Measurements from ENCODE around the gene EEFSEC. TPM values are rescaled to one million over a fixed set of nuclear protein-coding genes. Genes with fewer than 3 reads are reported as not detected.

EEFSEC gene
- total RNA-seq, 1 donor from 2014 or later = 15.3 TPM

- no peak overlapping the region for H3K4me3 ChIP-seq
- H3K9me3 ChIP-seq = no peaks in the 10 kb centered on the region
- DNase-seq = no peak
- intact Hi-C loops (cut with DNase I) = loop anchor here (10.0 kb wide), 1 partner anchor 182 kb away; no protein-coding TSS in a partner anchor
- TF ChIP-seq CTCF (IDR thresholded peaks at IDR 0.05) = no peak
- H3K4me1 ChIP-seq = no peaks in the 10 kb centered on the region
- no peaks in the 10 kb centered on the region for H3K36me3 ChIP-seq
- no peak for ATAC-seq
- H3K27me3 ChIP-seq = peaks cover 13% of the 10 kb centered on the region
- H3K27ac ChIP-seq = no peak overlapping the region
Measured at GRCh38 chr3:128422762-128423524, 269.7 kb downstream of the EEFSEC start.

- intact Hi-C loops (cut with DNase I) = loop anchor here (10.0 kb wide), 1 partner anchor 181 kb away; no protein-coding TSS in a partner anchor
Measured at GRCh38 chr3:128423525-128424147, 270.4 kb downstream of the EEFSEC start.

GRCh38 chr3:128424508-128425069, 271.3 kb downstream of the EEFSEC start:
- no peak for TF ChIP-seq CTCF (IDR thresholded peaks at IDR 0.05)
- Histone ChIP-seq H3K27me3 (peaks cover 15% of the 10 kb centered on the region), H3K4me3 (no peak overlapping the region), H3K27ac (no peak overlapping the region), H3K9me3 (no peaks in the 10 kb centered on the region), H3K4me1 (no peaks in the 10 kb centered on the region), H3K36me3 (no peaks in the 10 kb centered on the region)
- intact Hi-C loops (cut with DNase I) = loop anchor here (10.0 kb wide), 1 partner anchor 180 kb away; no protein-coding TSS in a partner anchor
- DNase-seq (no peak), ATAC-seq (no peak)

More at GRCh38 chr3:128423525-128424147, 270.4 kb downstream of the EEFSEC start:
- H3K4me3 ChIP-seq = no peak overlapping the region
- no peaks in the 10 kb centered on the region for H3K9me3 ChIP-seq
- DNase-seq = no peak
- no peak overlapping the region for H3K27ac ChIP-seq
- no peaks in the 10 kb centered on the region for H3K4me1 ChIP-seq
- H3K27me3 ChIP-seq = peaks cover 15% of the 10 kb centered on the region
- no peak for ATAC-seq
- TF ChIP-seq CTCF (IDR thresholded peaks at IDR 0.05) = no peak
- H3K36me3 ChIP-seq = no peaks in the 10 kb centered on the region

GRCh38 chr3:128425142-128425845, 272.0 kb downstream of the EEFSEC start:
- intact Hi-C loops (cut with DNase I) = loop anchor here (10.0 kb wide), 1 partner anchor 180 kb away; no protein-coding TSS in a partner anchor
- Histone ChIP-seq H3K36me3 (no peaks in the 10 kb centered on the region), H3K4me3 (no peak overlapping the region), H3K9me3 (no peaks in the 10 kb centered on the region), H3K27me3 (peaks cover 21% of the 10 kb centered on the region), H3K27ac (no peak overlapping the region), H3K4me1 (no peaks in the 10 kb centered on the region)
- no peak for DNase-seq
- no peak for ATAC-seq
- no peak for TF ChIP-seq CTCF (IDR thresholded peaks at IDR 0.05)

DNA sequence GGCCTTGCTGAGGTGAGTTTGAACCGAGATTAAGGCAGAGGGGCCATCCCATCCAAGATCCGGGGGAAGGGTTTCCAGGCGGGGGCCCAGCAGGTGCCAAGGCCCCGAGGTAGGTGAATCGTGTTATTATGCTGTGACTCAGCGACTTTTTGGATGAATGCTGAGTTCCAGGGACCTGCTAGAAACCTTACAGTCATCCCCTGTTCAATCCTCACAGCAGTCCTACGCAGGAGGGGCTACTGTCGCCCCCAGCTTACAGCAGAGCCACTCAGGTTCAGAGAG, 272.5 kb downstream of the EEFSEC start:
- no peak for ATAC-seq
- Histone ChIP-seq H3K27me3 (peaks cover 26% of the 10 kb centered on the region), H3K4me1 (no peaks in the 10 kb centered on the region), H3K9me3 (no peaks in the 10 kb centered on the region), H3K36me3 (no peaks in the 10 kb centered on the region), H3K27ac (no peak overlapping the region), H3K4me3 (no peak overlapping the region)
- TF ChIP-seq CTCF (IDR thresholded peaks at IDR 0.05) = no peak
- intact Hi-C loops (cut with DNase I) = loop anchor here (10.0 kb wide), 1 partner anchor 179 kb away; no protein-coding TSS in a partner anchor
- DNase-seq = no peak

Measured in upper lobe of right lung (tissue), 1 donor.